HTERT RPE-1 (cell line): ENCODE data around the gene NFIB.

Experiments
- in situ Hi-C: fragments of 300-500 bp; cut with MboI; formaldehyde crosslinking; loops from 4 replicates; pipeline ENCODE4 v1.14.3; 2020; ENCODE audit warnings: low sequenced_read_pairs

NFIB gene

DNA sequence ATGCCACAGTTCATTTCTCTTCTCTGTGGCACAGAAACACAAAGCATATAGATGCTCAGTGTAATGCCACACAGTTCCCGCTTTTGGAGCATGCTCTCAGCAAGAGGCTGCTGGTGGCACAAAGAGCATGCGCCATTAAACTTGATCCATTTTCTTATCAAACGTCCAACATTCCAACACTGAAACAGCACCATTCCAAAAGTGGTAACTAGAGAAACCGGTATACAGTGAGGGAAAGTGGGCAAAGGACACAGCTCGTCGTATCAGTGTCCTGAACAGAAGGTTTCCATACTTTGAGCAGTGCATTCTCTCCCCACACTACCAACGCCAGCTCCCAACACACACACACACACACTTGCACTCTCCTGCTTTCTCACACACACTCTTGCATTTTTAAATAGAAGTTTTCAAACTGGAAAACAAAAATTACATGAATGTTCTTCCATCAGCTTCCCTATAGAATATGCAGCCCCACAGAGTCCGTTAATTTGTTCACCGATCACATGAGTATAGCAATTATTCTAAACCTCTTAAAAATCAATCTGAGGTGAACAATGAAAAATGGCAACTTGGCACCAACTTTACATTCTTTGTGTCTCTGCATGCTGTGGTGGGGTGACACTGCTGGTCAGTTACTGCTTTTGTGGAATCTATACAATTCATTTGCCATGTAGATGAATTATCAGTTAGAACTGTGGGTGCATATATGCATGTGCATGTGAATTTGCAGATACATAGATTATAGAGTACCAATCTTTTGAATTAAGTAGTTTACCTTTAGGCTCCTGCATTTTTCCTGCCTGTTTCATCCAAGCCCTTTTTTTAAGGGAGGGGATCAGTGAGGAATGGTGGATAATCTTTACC lies 5.7 kb downstream of the NFIB start:
- in situ Hi-C loops: no loop called here

DNA sequence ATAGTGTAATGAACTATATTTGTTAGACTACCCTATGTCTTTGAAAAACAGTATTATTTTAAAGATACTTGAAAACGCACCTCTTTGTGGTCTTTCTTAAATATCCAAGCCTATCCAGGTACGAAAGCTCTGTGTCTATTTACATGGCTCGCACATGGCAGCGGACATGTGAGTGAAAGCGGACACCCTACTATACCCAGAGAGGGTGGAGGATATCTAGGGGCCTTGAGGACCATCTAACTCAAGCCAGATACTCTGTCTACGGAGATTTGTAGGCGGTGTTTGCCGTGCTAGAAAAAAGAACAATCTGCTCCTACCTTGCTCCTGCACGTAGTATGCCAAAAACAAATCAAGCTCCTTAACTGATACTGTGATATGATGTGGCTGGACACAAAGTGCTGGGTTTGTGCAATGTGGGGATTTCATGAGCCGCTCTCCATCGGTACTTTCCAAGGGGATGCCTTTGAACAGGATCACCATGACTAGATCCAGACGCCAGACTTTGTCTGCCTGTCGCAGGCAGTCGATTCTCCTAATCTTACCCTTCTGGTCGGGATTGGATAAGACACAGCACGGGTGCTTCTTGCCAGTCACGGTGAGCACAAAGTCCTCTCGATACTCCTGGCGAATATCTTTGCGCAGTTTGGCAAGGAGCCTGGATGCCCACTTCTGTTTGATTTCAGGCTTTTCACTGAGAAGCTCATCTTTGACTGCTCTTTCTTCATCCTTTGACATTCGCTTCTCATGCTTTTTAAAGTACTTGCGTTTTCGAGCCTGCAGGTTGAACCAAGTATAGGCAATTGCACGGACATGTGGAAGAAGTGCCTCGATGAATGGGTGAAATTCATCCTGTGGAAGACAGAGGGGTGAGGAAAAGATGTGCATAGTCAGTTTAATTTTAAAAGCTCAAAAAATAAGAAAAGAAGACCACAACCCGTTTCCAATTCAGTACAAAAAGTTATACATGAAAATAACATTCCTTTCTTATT lies 7.0 kb downstream of the NFIB start:
- in situ Hi-C loops: no loop called here

DNA sequence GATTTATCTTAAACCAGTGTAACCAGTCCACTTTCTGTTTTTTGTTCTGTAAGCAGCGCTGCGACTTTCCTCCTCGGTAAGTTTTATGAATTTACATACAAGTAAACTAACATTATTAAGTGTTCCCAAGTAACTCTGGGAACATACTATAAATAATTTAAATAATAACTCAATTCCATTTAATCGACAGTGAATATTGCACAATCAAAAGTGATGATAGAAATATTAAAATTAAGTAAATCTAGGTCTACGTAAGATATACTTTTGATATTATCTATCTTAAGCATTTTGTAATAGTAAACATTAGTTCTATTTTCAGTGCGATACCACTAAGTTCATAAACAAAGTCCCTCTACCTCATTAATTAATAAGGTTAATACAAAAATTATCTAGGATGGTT lies 7.8 kb downstream of the NFIB start:
- in situ Hi-C loops: no loop called here

DNA sequence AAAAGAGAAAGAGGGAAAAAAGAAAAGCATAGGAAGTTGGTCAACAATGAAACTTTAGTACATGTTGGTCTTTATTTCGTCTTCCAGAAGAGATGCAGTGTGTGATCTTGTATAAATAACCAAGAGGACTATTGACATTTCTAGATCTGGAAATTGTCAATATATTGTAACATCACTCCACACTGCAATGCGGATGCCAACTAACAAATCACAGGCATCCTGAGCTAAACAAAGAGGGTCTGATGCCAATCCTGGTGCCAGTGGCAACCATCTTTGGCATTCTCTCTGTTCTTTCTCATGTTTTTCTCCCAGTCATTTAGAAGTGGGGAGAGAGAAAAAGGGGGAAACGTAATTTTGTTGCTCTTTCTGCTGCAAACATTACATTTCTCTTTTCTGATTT lies 9.7 kb downstream of the NFIB start:
- in situ Hi-C loops: no loop called here

DNA sequence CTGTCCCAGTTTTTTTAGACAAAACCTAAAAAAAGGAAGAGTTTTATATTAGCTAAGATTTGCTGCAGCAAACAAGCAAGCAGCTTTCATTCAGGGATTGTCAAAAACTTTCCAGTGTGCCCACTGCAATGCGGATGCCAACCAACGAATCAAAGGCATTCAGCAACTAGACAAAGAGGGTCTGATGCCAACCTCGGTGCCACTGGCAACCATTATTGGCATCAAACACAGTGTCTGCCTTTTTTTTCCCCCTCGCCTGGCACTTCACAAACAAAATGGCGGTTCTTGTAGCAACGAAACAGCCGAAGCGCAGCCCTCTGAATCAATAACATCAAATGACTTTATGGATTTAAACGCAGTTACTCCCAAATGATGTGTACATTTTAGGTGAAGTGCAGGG lies 10.4 kb downstream of the NFIB start:
- in situ Hi-C loops: no loop called here

DNA sequence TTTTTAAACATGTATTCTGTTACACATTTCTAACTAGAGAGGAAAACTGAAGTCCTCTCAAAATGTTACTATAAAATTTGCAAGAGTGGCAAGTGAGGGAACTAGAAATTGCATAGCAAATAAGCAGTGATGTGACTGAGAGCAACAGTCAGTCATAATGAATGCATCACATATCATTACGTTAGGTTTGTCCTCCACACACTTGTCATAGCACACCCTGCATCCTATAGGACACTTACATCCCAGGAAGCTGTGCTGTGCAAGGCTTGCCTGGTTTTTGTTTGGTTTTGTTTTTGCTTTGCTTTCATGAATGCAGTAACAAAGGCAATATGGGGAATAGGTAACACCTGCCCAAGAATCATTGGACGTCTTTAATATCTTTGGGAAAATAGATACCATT lies 10.8 kb downstream of the NFIB start:
- in situ Hi-C loops: no loop called here

DNA sequence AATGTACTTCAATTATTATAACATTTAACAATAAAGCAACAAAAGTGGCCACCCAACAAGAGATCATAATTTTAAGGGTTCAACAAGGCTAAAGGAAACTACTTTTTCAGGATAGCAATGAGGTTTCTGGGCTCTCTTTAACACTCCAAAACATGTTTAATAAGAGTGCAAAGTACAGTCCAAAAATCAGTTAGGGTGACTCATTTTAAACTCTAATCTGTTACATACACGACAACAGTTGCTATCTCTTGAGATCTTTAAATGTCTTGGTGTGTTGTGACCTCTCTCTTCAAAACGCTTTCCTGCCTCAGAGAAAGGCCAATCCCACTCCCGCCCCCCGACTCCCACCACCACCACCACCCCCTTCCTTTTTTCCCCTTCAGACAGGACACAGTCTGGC lies 11.5 kb downstream of the NFIB start:
- in situ Hi-C loops: no loop called here

DNA sequence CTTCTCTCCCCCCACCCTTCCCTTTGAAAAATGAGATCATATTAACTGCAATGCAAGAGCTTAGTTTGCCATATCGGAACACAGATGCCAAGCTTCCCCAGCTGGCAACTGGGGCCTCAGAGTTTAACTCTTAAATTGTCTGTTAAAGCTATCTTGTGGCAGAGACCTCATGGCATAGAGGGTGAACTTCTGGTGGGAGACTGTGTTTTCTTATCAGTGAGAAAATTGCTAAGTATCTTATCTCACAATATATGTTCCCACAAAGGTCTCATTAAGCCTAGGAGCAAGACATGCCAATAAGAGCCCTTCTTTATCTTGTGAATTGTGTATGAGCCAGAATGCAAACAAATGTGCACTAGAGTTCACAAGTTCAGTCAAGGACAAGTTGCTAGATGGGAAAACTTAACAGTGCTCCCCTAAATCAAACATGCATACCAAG lies 12.3 kb downstream of the NFIB start:
- in situ Hi-C loops: no loop called here

DNA sequence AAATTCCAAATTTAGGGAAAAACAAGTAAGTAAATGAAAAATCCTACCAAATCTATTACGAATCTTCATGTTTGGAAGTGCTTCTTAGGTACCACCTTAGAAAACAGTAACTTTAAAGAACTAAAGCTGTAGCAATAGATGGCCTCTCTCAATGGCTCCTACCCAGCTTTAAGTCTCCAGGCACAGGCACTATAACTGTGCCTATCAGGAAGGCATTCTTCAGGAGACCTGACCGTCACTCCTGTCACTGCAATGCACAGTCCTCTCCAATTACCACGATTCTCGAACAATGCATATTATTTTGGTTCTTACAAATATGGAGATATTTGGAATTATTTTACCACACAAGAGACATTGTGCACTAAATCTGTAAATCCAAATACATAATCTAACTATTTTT lies 12.9 kb downstream of the NFIB start:
- in situ Hi-C loops: no loop called here

DNA sequence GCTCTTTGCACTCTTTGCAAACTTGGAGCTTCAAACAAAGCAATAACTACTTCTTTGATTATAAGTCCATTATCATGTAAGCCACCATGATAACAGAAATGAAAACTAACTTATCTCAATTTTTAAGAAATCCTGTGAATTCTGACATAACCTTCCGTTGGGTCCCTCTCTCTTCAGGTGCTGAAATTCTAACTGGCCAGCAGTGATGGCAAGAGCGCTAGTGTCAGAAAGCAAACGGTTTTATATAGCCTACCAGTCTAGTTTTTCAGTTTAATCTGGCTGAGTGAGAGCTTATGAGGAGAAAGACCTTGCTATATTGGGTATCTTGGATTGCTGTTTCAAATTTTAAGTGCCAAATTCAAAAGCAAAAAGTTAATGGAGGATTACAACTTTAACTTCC lies 13.4 kb downstream of the NFIB start:
- in situ Hi-C loops: no loop called here

DNA sequence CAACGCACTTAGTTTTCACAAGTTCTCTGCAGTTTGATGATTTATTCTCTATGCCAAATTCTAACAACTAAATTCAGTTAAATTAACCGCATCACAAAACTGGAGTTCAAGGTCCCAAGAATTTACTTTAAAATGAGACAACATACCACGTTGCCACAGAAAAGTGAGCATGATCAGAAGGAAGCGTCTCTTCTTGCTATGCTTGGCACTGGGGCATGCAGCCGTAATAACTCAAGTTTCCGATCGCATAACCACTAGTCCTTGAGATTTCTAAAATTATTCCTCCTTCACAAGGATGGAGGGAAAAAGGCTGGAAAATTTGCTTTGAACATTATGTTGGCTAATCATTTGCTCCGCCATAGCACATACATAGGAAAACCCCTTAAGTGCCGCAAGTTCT lies 13.9 kb downstream of the NFIB start:
- in situ Hi-C loops: no loop called here

DNA sequence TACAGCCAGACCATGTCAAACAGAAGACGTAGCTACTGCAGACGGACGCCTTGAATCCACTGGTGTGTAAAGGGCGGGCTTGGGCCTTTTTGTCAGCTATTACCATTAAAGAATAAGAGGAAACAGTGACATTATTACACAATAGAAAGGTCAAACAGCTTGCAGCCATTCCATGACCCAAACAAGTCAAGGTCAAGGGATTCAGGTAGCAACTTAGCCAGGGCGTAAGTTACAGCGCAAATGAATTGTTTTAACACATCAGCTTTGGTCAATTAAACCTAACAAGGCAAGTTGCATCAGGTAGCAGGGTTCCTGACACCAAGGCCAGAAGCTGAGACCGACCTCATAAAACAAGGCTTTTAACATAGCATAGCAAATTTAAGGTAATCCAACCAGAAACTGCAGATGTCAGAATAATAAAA lies 15.3 kb downstream of the NFIB start:
- in situ Hi-C loops: no loop called here

DNA sequence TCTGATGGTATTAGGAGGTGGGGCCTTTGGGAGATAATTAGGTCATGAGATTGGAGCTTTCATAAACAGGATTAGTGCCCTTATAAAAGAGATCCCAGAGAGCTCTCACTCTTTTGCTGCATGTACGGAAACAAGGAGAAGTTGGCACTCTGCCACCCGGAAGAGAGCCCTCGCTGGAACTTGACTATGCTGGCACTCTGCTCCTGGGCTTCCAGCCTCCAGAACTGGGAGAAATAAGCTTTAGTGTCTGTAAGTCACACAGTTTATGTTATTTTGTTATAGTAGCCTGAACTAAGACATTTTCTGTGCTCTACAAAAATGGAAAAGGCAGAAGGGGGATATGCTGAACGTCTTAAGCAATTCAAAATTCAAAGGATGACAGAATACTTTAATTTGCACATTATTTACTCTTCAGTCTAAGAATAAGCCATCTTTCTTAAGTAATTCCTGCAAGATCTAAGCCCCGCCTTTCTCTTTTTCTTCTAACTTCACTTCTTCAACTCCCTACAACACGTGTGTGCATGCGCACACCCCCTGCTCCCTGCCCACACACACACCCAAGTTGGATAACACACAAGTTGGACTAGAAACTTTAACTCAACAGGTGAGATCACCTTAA lies 17.3 kb downstream of the NFIB start:
- in situ Hi-C loops: no loop called here

DNA sequence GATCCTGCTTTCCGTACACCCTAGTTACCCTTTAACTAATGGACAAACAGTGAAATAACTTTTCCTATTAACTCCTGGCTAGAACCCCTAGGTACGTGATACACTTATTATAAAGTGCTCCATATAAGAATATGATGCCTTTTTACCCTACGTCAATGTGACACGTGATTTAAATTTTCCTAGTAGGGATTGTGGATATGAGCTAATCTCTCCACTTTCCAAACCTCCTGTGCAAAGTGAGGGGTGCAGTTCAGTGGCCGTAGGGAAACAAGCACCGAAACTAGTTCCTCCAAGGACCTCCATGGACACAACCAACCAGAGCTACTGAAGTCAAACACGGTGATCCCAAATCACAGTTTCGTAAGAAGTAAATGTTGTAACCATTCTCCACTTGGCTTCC lies 19.3 kb downstream of the NFIB start:
- in situ Hi-C loops: no loop called here

DNA sequence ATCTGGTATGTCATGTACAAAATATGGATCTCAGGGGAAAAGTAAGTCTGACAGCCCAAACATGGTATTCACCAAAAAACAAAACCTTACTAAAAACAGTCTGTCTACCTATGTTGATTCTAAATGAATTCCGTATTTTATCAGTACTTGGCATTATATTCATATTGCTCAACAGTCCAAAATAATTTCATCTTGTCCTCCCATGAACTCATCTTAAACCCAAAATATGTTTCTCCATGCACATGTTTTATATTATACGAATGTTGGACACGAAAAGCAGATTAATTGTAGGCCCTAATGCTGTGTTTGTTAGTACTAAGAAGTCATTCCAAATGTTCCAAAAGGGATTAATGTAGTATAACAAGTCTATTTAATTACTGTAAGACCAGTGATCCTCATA lies 20.1 kb downstream of the NFIB start:
- in situ Hi-C loops: no loop called here

DNA sequence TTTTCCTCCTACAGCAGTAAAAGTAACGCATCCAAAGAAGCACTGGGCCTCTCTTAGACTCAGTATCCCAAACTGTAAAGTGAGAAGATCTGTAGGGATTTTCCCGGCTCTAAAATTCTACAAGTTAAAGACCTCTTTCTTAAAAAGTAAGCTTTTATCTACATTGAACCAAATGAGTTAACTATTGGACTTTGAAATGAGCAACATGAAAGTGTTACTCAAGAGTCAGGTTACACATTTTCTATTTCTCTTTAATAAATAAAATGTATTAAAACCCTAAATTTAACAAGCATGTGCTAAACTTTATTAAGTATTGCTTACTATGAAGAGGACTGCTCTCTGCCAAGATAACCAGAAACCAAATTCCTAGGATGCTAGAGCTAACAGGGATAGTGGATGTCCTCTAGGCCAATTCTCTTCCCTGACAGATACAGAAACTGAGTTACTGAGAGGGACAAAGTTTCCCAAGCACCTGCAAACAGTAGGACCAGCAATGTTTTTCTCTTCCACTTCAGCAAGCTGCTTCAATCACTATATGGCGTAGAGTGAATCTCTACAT lies 21.7 kb downstream of the NFIB start:
- in situ Hi-C loops: no loop called here

DNA sequence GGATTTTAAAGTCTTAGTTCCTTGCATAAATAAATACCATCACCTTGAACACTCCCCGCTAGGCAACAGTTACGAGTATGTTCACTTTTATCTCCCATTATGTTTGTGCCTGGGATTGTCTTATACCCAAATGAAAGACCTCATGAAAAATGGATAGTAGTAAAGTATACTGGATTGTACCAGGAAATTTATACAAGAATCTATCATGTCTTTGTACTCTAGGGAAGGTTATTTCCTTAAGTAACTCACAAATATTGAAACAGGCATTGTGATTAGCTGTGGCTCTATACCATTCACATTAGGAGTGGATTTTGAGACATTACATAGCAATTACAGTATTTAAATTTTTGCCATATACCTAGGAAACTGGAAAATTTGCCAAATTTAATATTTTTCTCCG lies 24.0 kb downstream of the NFIB start:
- in situ Hi-C loops: no loop called here

DNA sequence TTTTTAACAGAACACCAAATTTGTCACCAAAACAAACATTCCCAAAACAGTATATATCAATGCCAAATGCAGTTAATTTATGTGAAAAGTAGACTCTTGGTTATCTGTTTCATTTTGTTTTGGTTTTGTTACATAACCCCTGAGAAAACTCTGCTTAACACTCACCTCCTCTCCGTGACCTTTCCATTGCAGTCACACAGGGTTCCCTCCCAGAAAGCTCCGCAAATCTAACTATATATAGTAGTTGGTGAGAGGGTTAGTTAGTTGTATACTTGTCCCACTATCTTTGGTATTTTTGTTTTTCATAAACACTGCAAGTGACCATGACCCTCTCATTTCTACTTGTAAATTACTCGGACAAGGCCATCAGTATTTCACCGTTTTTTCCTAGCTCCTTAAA lies 25.5 kb downstream of the NFIB start:
- in situ Hi-C loops: no loop called here

DNA sequence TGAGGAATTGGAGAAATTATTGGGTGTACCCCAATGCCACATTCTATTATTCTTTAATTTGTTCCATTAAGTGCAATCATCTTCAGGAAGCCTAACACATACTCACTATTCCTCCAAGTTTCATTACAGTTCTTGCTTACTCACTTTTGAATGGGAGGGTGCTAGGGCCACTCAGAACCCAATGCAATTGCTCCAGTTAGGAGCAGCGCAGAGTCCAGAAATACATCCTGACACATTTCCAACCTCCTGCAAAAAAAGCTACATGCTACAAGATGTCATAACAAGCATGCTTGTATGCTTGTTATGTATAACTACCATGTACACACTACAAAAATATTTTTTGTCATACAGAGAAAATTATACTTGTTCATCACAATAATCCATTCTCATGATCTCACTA lies 27.8 kb downstream of the NFIB start:
- in situ Hi-C loops: no loop called here

DNA sequence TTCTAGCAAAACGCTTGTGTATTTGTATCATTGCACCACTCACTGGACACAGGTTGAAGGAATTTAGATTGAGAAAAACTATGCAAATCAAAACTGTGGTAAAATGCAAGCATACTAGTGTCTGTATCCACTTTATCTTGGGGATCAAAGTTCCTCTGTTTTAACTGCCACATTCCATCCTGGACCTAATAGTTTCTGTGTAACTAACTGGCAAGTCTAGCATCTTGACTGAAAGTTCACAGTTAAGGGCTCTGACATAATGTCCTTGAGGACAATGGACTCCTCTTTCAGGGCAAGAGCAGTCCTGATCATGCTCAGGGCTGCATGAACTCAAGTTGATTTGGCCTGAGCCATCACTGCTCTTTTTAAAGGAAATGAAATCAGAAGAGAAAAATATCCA lies 30.7 kb downstream of the NFIB start:
- in situ Hi-C loops: no loop called here

DNA sequence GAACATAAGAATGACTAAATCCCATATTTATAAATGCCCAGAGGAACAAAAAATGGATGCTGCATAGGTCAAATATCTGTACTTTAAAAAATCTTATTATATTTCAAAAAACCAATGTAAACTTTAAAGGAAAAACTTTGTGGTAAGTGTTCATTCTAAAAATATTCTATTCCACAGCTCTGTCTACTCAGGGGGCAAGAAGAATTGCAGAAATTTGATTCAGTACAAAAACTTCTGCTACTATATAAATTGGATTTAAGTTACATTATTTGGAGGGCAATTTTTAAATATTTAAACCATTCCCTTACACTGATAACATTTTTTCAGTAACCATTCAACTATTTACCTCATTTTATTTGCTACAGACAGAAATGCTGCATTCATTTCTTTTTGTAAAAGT lies 32.1 kb downstream of the NFIB start:
- in situ Hi-C loops: no loop called here
